ENCODE data around the gene ASTN2.

DNA sequence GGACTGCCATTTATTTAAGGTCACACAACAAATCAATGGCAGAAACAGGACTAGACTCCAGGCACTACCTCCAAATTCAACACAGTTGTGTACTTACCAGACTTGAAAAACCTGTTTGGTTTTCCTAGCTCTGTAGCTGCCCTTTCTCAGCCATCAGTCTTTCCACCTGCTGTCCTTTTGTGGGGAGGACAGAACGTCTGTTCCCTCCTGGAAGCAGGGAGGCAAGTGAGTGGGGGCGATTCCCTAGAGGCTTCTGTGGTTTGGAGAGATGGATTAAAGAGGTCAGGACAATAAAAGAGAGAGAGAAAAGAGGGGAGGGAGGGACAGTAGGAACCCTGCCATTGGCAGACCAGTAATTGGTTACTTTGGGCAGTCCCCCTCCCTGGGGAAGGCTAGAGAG is 14.7 kb downstream of the ASTN2 start:
- TF ChIP-seq GATA3 (IDR thresholded peaks at IDR 0.05; ENCODE audit: low read depth, low read length) (no peak), GATA2 (IDR thresholded peaks at IDR 0.05; ENCODE audit: low read depth, low read length) (no peak)

Measured in SH-SY5Y (cell line).